GM18507 (cell line): Measurements from ENCODE around the gene FIZ1.

Experiments
- DNase-seq: peaks from one replicate; pipeline ENCODE4 v3.0.0; 2011; ENCODE audit warnings: low read depth; ENCODE audit not compliant: insufficient read length; ENCODE audit errors: extremely low spot score
- FAIRE-seq: peaks from 2 replicates; lab custom pipeline; 2011; peaks lifted over from hg19 to GRCh38; lab: Jason Lieb, UNC

The FIZ1 gene

DNA sequence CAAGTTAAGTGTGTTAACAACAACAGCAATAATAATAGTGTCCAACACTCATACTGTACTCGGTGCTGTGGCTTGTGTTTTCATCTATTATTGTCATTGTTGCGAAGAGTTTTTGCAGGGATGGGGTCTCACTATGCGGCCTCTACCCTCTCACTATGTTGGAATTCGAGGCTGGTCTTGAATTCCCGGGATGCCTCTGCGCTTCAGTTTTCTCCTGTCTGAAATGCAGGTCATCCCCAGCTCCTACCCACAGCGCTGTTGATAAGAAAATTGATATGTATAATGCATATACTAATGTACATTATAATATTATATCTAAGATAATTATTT lies 49.0 kb downstream of the FIZ1 start:
- FAIRE-seq (no peak), DNase-seq (no peak)

DNA sequence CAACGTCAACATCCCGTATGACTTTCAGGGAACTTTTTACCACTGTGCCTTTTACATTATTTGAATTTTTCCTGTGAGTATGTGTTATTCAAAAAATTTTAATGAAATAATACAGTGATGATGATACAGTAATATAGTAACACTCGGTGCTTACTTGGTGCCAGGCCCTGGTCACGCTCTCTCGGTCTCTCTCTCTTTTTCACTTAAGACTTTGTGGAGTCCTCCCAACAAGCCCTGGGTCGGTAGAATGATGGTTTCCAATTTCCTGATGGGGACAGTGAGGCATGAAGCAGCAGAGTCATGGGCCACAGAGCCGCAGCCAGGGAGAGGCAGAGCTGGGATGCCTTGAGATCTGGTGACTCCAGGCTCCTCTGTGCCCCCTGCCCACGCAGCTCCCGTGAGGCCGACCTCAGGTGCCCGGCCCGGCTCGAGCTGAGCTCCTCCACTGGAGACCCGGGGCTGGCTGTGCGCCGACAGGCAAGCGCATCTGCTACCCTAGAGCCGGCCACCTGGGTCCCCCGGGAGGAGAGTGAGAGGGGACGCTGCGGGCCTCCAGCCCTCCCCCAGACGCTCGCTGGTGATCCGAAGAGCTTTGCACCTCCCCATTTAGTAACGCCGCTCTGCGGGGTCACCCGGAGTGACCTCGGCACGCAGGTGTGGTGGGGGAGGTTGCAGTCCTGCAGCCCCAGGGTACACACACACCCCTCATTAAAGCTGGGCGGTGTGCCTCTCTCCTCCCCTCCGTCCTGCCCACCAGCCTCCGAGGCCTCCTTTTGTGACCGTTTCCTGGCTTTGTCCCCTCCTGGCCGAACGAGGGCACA lies 49.6 kb downstream of the FIZ1 start:
- DNase-seq (no peak), FAIRE-seq (no peak)

DNA sequence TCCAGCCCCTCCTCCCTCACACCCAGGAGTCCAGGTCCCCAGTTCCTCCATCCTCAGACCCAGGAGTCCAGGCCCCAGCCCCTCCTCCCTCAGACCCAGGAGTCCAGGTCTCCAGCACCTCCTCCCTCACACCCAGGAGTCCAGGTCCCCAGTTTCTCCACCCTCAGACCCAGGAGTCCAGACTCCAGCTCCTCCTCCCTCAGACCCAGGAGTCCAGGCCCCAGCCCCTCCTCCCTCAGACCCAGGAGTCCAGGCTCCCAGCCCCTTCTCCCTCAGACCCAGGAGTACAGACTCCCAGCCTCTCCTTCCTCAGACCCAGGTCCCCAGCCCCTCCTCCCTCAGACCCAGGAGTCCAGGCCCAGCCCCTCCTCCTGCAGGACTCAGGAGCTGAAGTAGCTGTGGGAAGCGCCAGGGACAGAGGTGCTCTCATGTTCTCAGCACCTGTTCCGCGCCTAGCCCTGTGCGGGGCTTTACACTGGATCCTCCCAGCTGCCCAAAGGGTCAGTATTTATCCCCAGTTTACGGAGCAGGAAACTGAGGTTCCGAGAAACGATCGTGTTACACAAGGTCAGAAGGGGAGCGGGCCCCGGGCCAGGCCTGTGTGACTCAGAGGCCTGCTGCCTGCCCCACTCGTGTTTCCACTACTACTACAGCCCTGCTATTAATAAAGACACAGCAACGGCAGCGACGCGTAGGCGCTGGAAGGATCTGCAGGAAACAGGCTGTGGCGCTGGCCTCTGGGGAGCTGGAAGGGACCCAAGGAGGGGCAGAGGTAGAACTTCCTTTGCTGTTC lies 52.3 kb downstream of the FIZ1 start:
- no peak for DNase-seq

DNA sequence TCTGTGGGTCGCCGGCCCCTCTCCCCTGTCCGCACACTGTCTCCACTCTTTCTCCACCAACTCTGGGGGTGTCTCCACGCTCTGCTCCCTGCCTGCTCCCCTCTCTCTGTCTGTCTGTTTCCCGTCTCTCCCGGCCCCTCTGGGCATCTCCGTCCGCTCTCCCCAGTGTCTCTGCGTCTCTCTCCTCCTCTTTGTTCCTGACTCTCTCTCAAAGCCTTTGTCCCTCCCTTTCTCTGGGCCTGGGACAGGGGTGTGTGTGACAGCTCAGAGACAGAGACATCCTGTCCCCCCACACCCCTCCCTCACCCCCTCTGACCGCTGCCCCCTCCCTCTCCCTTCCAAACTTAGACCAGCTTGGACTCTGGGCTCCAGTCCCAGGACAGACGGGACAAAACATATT lies 53.3 kb downstream of the FIZ1 start:
- DNase-seq: no peak
- FAIRE-seq: no peak

More for the DNA sequence above, 52.3 kb downstream of the FIZ1 start:
- no peak for FAIRE-seq

- no peak for DNase-seq
- no peak for FAIRE-seq
These were observed 53.9 kb downstream of the FIZ1 start, which contains the start of gene SBK3 for GRCh38 chr19:55545443-55545842. TSS of gene SBK3 (minus strand) at chr19:55545543. CDS start at chr19:55545543, 0 bp downstream.

DNA sequence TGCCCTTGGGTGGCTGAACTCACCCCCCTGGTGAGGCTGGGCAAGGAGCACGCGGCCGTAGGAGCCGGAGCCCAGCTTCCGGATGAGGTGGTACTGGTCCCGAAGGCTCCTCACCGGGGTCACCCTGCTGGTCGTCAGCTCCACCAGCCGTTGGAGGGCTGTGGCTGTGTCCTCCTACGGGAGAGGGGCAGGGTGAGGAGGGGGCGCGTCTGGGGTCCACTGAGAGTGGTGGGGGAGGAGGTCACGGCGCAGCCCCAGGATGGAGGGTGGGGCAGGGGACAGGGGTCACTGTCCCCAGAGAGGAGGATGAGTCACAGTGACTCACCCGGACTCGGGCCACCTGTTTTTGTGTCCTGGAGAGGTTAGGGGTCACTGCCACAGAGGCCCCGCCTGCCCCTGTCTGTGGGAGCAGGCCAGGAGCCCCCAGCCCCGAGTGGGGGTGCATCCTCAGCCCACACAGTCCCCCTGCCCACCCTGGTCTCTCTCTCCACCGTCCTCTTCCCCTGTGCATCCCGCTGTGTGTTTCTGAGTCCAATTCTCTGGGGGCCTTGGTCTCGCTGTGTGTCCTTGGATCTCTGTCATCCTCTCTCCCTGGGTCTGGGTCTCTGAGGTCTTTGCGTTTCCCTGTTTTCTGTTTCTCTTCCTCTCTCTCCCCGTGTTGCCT lies 54.4 kb downstream of the FIZ1 start:
- FAIRE-seq: no peak
- DNase-seq: no peak

DNA sequence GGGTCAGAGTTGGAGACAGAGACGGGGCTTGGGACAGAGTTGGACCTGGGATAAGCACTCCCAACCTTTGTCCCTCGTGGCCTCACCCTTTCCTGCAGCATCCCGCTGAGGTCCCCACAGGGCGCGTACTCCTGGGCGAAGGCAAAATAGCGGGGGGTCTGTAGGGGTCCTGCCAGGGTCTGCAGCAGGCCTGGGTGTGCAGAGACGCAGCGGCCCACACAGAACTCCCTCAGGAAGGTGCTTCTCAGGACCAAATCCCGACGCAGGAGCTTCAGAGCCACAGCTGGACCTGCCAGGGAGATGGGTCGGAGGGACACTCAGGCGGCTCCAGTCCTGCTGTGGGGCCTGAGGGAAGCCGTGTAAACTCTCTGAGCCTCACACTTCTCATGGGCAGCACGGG lies 55.3 kb downstream of the FIZ1 start:
- FAIRE-seq: no peak
- DNase-seq: no peak

DNA sequence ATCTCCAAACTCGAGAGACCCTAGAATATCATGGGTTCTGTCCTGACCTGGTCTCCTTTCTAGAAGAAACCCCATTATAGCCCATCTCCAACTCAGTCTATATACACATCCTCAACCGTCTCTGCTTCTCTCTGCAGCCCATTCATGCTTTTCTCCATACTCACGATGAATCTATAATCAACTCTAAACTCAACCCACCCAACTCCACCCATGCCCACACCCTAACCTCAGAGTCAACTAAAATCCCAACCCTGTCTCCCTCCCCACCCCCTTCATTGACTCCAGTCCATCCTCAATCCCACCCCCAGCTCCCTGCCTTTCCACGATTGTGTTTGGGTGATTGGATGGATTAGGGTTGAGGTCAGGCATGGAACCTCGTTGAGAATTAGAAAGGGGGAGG lies 55.8 kb downstream of the FIZ1 start:
- FAIRE-seq (no peak), DNase-seq (no peak)

DNA sequence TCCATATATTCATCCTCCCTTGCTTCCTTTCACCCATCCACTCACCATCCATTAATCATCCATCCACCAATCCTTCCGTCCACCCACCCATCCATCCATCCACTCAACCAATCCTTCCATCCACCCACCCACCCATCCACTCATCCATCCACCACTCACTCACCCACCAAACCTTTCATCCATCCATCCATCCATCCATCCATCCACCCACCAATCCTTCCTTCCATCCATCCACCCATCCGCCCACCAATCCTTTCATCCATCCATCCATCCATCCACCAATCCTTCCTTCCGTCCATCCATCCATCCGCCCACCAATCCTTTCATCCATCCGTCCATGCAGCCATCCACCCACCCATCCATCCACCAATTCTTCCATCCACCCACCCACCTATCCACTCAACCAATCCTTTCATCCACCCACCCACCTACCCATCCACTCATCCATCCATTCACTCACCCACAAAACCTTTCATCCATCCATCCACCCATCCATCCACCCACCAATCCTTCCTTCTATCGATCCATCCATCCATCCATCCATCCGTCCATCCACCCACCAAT lies 56.9 kb downstream of the FIZ1 start:
- no peak for FAIRE-seq
- DNase-seq: no peak
